Measurements from ENCODE around the gene ADAMTS13. TPM values are rescaled to one million over a fixed set of nuclear protein-coding genes. Genes with fewer than 3 reads are reported as not detected.

The ADAMTS13 gene
- total and polyA plus RNA-seq, 4 donors: 6.5 to 13.3 (median 10.4) TPM

GRCh38 chr9:133427658-133428348 is 5.6 kb downstream of the ADAMTS13 start (continued):
- TF ChIP-seq ATF3 (IDR thresholded peaks at IDR 0.05) (no peak), MAX (IDR thresholded peaks at IDR 0.05) (no peak)

- TF ChIP-seq TAF1 (conservative IDR thresholded peaks at IDR 0.05): no peak
- TF ChIP-seq HNF4A (conservative IDR thresholded peaks at IDR 0.05): no peak
- no peak for TF ChIP-seq GABPA (IDR thresholded peaks at IDR 0.05 in 1 of 2, conservative IDR thresholded peaks at IDR 0.05 in 1 of 2)
- TF ChIP-seq ZBTB33 (IDR thresholded peaks at IDR 0.05): no peak
- TF ChIP-seq MAX (IDR thresholded peaks at IDR 0.05): no peak
- no peak for TF ChIP-seq ATF3 (IDR thresholded peaks at IDR 0.05)
- TF ChIP-seq EGR1 (IDR thresholded peaks at IDR 0.05; ENCODE audit: low read depth in 2 of 2): no peak
- TF ChIP-seq RAD21 (IDR thresholded peaks at IDR 0.05): no peak
- TF ChIP-seq JUND (IDR thresholded peaks at IDR 0.05): no peak
- TF ChIP-seq SP1 (IDR thresholded peaks at IDR 0.05): no peak
- TF ChIP-seq REST (IDR thresholded peaks at IDR 0.05): no peak
- no peak for TF ChIP-seq NR2F2 (IDR thresholded peaks at IDR 0.05)
- TF ChIP-seq FOXA1 (IDR thresholded peaks at IDR 0.05): no peak
- TF ChIP-seq CTCF (IDR thresholded peaks at IDR 0.05; ENCODE audit: low read depth, low read length, missing input control): no peak
- no peak for TF ChIP-seq FOXA2 (IDR thresholded peaks at IDR 0.05)
- no peak for TF ChIP-seq RXRA (IDR thresholded peaks at IDR 0.05)
- TF ChIP-seq HNF4G (IDR thresholded peaks at IDR 0.05): no peak
- no peak for TF ChIP-seq YY1 (IDR thresholded peaks at IDR 0.05)
- 3% methylated on average over 57 of the region's 57 CpGs for WGBS
- no peak for DNase-seq (ENCODE audit: low spot score)
- H3K4me1 ChIP-seq (ENCODE audit: control insufficient read depth in 4 of 4, insufficient read depth in 4 of 4, low read length in 3 of 4): peaks cover 0 to 8% (median 4%) of the 10 kb centered on the region in 4 donors
- H3K27me3 ChIP-seq (ENCODE audit: control insufficient read depth in 4 of 4, insufficient read depth in 4 of 4, low read length in 3 of 4): no peaks in the 10 kb centered on the region
- H3K9ac ChIP-seq (ENCODE audit: low read depth in 1 of 2, low read length in 2 of 2): no peak overlapping the region
- no peaks in the 10 kb centered on the region for H3K36me3 ChIP-seq (ENCODE audit: control insufficient read depth in 4 of 4, insufficient read depth in 3 of 4, low read depth in 1 of 4, low read length in 3 of 4)
- no peaks in the 10 kb centered on the region for H3K9me3 ChIP-seq (ENCODE audit: control insufficient read depth in 4 of 4, low read length in 3 of 4)
- H3K27ac ChIP-seq (ENCODE audit: low read depth in 1 of 2, low read length in 2 of 2): no peak overlapping the region
- H3K4me3 ChIP-seq (ENCODE audit: low read depth in 1 of 3, low read length in 3 of 3): peak overlapping the region in 1 of 3 donors; percentile 36
These were observed 6.5 kb downstream of the ADAMTS13 start for GRCh38 chr9:133428617-133429101.

Measured in liver (tissue), 9 donors.